ENCODE measurements around the gene CFAP43. TPM values are rescaled to one million over a fixed set of nuclear protein-coding genes. Genes with fewer than 3 reads are reported as not detected.

The CFAP43 gene
- total and polyA plus RNA-seq, 4 donors, result 0.10 to 0.33 (median 0.15) TPM

DNA sequence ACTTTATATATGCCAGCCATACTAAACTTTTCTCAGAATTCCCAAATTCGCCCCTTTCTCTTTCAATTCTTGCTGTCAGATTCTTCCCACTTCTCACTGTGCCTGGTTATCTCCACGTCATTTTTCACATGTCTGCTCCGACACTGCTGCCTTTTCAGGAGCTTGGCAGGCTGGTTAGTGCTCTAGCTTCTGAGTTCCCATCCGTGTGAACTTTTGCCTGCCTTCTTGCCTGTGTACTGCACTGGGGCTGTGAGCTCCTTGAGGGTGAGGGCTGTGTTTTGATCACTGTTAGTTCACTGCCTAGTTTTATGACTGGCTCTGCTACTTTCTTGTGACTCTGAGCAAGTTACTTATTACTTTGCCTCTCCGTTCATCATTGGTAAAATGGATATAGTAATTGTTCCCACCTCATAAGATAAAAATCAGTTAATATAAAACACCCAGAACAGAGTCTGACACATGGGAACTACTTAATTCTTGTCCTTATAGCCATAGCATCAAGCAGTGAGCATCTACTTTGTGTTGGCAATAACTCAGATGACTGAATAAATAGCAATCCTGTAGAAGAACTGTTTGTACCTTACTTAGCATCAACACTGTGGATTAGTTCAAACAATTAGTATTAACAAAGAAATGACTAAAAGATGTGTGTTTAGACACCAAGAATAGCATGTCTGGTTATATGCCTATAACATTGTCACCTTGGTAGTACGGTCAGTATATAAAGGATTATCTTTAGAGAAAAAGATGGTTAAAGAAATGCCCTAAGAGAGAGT is 28.0 kb upstream of the CFAP43 start:
- peaks cover 3 to 84% (median 73%) of the 10 kb centered on the region in 4 donors for H3K4me1 ChIP-seq (ENCODE audit: control insufficient read depth in 4 of 4, insufficient read depth in 4 of 4, low read length in 3 of 4)
- peak overlapping the region in 1 of 2 donors; percentile 11 for H3K9ac ChIP-seq (ENCODE audit: low read depth in 1 of 2, low read length in 2 of 2)
- peak overlapping the region; percentile 99 to 100 for H3K27ac ChIP-seq (ENCODE audit: low read depth in 1 of 2, low read length in 2 of 2)
- 74% methylated on average over 6 of the region's 6 CpGs for WGBS
- no peak for DNase-seq (ENCODE audit: low spot score)
- H3K36me3 ChIP-seq (ENCODE audit: control insufficient read depth in 4 of 4, insufficient read depth in 3 of 4, low read depth in 1 of 4, low read length in 3 of 4), result peaks cover 6 to 43% (median 33%) of the 10 kb centered on the region in 4 donors
- no peaks in the 10 kb centered on the region for H3K9me3 ChIP-seq (ENCODE audit: control insufficient read depth in 4 of 4, low read length in 3 of 4)
- H3K4me3 ChIP-seq (ENCODE audit: low read depth in 1 of 3, low read length in 3 of 3), result no peak overlapping the region
- TF ChIP-seq RXRA (IDR thresholded peaks at IDR 0.05) (no peak), SP1 (IDR thresholded peaks at IDR 0.05) (no peak), RAD21 (IDR thresholded peaks at IDR 0.05) (no peak), YY1 (IDR thresholded peaks at IDR 0.05) (no peak), HNF4A (conservative IDR thresholded peaks at IDR 0.05) (no peak)
- no peaks in the 10 kb centered on the region for H3K27me3 ChIP-seq (ENCODE audit: control insufficient read depth in 4 of 4, insufficient read depth in 4 of 4, low read length in 3 of 4)

DNA sequence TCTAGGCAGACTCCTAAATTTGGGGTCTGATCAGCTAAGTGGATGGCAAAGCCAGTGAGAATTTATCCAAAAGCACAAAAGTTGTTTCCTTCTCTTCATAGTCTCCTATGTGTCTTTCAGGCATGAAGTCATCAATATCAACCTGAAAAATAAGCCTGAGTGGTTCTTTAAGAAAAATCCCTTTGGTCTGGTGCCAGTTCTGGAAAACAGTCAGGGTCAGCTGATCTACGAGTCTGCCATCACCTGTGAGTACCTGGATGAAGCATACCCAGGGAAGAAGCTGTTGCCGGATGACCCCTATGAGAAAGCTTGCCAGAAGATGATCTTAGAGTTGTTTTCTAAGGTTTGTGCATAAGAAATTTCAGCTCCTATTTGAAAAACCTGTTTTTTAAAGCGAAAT is 27.3 kb upstream of the CFAP43 start:
- WGBS, result 73% methylated on average over 3 of the region's 3 CpGs
- H3K4me3 ChIP-seq (ENCODE audit: low read depth in 1 of 3, low read length in 3 of 3), result no peak overlapping the region
- H3K27me3 ChIP-seq (ENCODE audit: control insufficient read depth in 4 of 4, insufficient read depth in 4 of 4, low read length in 3 of 4), result no peaks in the 10 kb centered on the region
- TF ChIP-seq NR2F2 (IDR thresholded peaks at IDR 0.05) (no peak), HNF4A (conservative IDR thresholded peaks at IDR 0.05) (no peak), JUND (IDR thresholded peaks at IDR 0.05) (no peak), FOXA1 (IDR thresholded peaks at IDR 0.05) (no peak), FOXA2 (IDR thresholded peaks at IDR 0.05) (no peak), SP1 (IDR thresholded peaks at IDR 0.05) (no peak), TAF1 (conservative IDR thresholded peaks at IDR 0.05) (no peak)
- TF ChIP-seq, protein P1, sequence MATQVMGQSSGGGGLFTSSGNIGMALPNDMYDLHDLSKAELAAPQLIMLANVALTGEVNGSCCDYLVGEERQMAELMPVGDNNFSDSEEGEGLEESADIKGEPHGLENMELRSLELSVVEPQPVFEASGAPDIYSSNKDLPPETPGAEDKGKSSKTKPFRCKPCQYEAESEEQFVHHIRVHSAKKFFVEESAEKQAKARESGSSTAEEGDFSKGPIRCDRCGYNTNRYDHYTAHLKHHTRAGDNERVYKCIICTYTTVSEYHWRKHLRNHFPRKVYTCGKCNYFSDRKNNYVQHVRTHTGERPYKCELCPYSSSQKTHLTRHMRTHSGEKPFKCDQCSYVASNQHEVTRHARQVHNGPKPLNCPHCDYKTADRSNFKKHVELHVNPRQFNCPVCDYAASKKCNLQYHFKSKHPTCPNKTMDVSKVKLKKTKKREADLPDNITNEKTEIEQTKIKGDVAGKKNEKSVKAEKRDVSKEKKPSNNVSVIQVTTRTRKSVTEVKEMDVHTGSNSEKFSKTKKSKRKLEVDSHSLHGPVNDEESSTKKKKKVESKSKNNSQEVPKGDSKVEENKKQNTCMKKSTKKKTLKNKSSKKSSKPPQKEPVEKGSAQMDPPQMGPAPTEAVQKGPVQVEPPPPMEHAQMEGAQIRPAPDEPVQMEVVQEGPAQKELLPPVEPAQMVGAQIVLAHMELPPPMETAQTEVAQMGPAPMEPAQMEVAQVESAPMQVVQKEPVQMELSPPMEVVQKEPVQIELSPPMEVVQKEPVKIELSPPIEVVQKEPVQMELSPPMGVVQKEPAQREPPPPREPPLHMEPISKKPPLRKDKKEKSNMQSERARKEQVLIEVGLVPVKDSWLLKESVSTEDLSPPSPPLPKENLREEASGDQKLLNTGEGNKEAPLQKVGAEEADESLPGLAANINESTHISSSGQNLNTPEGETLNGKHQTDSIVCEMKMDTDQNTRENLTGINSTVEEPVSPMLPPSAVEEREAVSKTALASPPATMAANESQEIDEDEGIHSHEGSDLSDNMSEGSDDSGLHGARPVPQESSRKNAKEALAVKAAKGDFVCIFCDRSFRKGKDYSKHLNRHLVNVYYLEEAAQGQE (IDR thresholded peaks at IDR 0.05), result no peak
- TF ChIP-seq, protein P2, sequence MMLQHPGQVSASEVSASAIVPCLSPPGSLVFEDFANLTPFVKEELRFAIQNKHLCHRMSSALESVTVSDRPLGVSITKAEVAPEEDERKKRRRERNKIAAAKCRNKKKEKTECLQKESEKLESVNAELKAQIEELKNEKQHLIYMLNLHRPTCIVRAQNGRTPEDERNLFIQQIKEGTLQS (IDR thresholded peaks at IDR 0.05), result no peak
- TF ChIP-seq, protein P3, sequence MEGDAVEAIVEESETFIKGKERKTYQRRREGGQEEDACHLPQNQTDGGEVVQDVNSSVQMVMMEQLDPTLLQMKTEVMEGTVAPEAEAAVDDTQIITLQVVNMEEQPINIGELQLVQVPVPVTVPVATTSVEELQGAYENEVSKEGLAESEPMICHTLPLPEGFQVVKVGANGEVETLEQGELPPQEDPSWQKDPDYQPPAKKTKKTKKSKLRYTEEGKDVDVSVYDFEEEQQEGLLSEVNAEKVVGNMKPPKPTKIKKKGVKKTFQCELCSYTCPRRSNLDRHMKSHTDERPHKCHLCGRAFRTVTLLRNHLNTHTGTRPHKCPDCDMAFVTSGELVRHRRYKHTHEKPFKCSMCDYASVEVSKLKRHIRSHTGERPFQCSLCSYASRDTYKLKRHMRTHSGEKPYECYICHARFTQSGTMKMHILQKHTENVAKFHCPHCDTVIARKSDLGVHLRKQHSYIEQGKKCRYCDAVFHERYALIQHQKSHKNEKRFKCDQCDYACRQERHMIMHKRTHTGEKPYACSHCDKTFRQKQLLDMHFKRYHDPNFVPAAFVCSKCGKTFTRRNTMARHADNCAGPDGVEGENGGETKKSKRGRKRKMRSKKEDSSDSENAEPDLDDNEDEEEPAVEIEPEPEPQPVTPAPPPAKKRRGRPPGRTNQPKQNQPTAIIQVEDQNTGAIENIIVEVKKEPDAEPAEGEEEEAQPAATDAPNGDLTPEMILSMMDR (IDR thresholded peaks at IDR 0.05; ENCODE audit: low read depth, low read length, missing input control), result no peak
- TF ChIP-seq, protein P4, sequence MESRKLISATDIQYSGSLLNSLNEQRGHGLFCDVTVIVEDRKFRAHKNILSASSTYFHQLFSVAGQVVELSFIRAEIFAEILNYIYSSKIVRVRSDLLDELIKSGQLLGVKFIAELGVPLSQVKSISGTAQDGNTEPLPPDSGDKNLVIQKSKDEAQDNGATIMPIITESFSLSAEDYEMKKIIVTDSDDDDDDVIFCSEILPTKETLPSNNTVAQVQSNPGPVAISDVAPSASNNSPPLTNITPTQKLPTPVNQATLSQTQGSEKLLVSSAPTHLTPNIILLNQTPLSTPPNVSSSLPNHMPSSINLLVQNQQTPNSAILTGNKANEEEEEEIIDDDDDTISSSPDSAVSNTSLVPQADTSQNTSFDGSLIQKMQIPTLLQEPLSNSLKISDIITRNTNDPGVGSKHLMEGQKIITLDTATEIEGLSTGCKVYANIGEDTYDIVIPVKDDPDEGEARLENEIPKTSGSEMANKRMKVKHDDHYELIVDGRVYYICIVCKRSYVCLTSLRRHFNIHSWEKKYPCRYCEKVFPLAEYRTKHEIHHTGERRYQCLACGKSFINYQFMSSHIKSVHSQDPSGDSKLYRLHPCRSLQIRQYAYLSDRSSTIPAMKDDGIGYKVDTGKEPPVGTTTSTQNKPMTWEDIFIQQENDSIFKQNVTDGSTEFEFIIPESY (IDR thresholded peaks at IDR 0.05), result no peak
- H3K4me1 ChIP-seq (ENCODE audit: control insufficient read depth in 4 of 4, insufficient read depth in 4 of 4, low read length in 3 of 4), result peaks cover 3 to 78% (median 65%) of the 10 kb centered on the region in 4 donors
- peak overlapping the region; percentile 99 to 100 for H3K27ac ChIP-seq (ENCODE audit: low read depth in 1 of 2, low read length in 2 of 2)
- no peak for DNase-seq (ENCODE audit: low spot score)
- no peaks in the 10 kb centered on the region for H3K9me3 ChIP-seq (ENCODE audit: control insufficient read depth in 4 of 4, low read length in 3 of 4)
- peaks cover 2 to 42% (median 32%) of the 10 kb centered on the region in 4 donors for H3K36me3 ChIP-seq (ENCODE audit: control insufficient read depth in 4 of 4, insufficient read depth in 3 of 4, low read depth in 1 of 4, low read length in 3 of 4)
- no peak overlapping the region for H3K9ac ChIP-seq (ENCODE audit: low read depth in 1 of 2, low read length in 2 of 2)

Data from liver (tissue), 9 donors.